H54 (cell line): ENCODE measurements around the gene SHB.

Experiments
- DNase-seq: peaks from one replicate; pipeline ENCODE4 v3.0.0; 2011; ENCODE audit warnings: low spot score, mixed read lengths; ENCODE audit not compliant: insufficient read length
- FAIRE-seq: peaks from 3 replicates; lab custom pipeline; 2011; peaks lifted over from hg19 to GRCh38; lab: Jason Lieb, UNC
- POLR2A ChIP-seq: IDR thresholded peaks from 2 replicates; pipeline ENCODE4 v1.6.1; 2011; ENCODE audit warnings: low read depth, mild to moderate bottlenecking, low read length

SHB gene

DNA sequence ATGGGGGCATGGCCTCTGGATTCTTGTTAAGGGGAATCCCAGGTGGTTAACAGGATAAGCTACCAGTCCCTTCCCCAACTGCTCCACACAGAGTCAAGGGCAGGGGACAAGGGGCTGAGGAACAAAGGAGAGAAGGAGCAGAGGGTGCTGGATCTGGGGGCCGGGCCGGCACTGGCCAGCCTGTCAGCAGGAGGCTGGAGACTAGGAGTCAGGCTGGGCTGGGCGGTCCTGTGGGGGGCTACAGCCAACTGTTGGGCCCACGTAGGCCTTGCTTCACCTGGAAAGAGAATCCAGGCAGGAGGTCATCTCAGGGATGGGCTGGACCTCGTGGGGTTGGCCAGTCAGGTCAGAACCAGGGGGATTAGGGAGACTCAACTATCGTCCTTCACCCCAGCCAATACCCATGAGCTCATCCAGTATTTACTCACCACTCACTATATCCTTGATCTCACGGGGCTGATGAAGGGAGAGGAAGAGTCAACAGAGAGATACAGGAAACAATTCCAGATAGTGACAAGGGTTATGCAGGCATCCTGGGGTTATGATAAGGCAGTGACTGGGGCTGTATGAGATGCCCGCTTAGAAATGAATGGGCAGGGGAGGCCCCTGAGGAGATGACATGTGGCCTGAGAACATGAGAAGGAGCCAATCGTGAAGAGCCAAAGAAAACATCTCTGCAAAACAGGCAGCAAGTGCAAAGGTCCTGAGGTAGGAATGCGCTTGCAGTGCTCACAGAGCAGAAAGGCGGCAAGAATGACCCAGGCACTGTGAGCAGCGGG is 117.2 kb downstream of the SHB start:
- no peak for TF ChIP-seq POLR2A
- FAIRE-seq = no peak
- no peak for DNase-seq

- FAIRE-seq (no peak), DNase-seq (no peak)
- no peak for TF ChIP-seq POLR2A
These were observed 118.5 kb downstream of the SHB start for GRCh38 chr9:37950561-37950960.

- TF ChIP-seq POLR2A = no peak
- no peak for FAIRE-seq
- no peak for DNase-seq
These were observed 119.5 kb downstream of the SHB start for GRCh38 chr9:37949576-37949975.

DNA sequence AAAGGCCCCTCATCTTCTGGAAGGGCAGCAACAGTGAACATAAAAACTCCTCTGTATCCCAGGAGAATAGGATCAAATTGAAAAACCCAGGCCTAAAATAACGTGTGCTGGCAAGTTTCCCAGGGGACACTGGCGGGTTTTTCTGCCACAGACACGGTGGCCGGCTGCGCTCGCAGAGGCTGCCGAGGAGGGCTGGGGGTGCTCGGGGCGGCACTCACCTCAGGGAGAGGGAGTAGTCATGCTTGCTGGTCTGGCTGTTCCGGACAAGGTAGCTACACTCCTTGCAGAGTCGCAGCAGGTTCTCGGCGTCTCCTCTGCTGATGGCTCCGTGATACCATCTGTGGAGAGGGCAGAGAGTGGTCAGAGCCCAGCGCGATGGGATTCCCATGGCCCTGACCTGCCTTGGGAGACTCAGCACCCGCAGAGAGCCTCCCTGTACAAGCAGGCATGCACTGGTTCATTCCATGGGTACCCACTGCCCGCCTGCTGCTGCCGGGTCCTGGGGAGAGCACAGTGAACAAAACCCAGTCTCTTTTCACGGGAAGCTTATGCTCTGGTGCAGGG is 120.5 kb downstream of the SHB start:
- no peak for TF ChIP-seq POLR2A
- DNase-seq = no peak
- no peak for FAIRE-seq

DNA sequence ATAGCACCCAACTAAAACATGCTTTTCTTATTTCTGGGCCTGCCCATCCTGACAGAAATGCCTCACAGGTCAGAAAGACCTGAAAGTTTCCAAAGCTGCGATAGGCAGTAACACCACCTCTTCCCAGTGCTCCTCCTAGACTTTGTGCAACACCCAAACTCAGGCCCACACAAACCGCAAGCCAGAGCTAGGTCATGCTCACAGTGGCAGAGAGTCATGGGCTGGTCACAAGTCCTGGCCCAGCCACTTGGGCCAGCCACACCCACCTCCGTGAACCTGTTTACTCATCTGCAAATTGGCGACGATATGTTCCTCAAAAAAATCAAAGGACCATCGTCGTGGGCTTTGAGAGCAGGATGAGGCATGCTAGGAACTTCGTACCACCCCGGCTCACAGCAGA is 121.0 kb downstream of the SHB start:
- no peak for FAIRE-seq
- TF ChIP-seq POLR2A = no peak
- DNase-seq = no peak

DNA sequence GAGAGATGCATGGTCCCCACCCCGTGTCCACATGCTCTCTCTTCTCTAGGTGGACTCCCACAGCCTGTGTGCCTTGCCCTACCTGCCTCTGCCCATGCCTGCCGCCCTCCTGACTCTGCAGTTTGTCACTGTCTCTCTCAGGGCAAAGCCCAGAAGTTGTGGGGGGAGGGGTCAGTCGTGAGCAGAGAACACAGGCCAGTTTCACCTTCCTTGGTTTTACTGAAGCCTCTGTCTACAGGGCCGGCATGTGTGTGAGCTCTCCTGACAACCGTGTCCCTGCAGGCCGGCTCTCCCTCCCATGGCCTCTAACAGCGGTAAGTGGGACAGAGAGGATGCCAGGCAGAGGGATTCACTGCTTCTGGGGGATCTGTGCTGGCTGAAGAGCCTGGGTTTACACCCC is 121.6 kb downstream of the SHB start:
- DNase-seq (no peak), FAIRE-seq (no peak)
- no peak for TF ChIP-seq POLR2A

DNA sequence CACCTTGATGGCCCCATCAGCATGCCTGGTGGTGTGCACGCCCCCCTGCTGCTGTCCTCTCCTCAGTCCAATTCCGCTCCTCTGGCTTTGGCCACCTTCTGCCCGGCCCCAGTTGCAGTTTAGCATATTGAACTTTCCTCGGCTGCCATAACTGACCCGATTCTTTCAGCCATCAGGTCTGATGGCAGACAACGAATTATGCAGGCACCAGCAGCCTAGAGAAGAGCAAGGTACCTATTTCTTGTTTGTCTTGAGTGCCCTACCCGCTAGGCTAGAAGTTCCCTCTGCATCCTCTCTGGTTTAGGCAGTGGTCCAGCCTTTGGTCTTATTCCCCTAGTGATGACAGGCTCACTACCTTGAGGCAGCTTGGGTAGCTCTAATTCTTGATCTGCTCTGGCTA is 122.1 kb downstream of the SHB start:
- DNase-seq (no peak), FAIRE-seq (no peak)
- TF ChIP-seq POLR2A = no peak

GRCh38 chr9:37946041-37946440 is 123.0 kb downstream of the SHB start:
- TF ChIP-seq POLR2A = no peak
- DNase-seq = no peak
- FAIRE-seq = no peak

DNA sequence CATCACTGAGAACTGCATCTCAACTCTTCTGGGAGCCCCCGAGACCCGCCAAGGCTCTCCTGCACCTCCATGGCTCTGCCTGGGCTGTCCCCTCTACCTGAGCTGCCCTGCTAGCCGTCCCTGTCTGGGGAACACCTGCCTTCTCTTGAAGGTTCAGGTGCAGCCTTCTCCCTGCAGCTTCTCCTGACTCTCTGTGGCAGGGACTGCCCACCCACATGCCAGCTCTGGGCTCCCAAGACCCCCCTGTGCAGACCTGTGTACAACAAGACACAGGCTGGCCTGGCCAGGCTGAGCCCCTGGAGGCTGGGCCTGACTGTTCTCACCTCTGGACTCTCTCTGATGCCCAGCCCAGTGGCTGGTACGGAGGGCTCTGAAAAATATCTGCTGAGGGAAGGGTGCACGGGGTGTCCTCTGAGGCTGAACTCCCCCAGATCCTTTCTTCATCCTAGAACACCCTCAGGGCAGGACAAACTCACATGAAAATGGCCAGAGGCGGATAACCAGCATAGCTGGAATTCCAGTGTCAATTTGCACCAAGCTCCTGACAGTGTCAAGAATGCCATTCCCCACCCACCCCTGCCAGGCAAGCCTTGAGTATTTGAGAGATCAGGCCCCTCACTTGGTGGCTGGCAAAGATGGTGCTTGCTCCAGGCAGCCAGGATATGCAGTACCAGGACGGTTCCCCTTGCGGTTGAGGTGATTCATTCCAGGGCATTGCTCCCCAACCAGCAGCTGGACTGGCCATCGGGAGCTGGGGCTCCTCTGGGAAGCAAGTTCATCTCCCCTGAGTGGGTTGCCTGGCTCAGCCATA is 124.2 kb downstream of the SHB start:
- peak; percentile 55 for DNase-seq
- no peak for TF ChIP-seq POLR2A
- FAIRE-seq = peak; percentile 58

- DNase-seq (no peak), FAIRE-seq (no peak)
- no peak for TF ChIP-seq POLR2A
These were observed 124.8 kb downstream of the SHB start for GRCh38 chr9:37944266-37944650.

DNA sequence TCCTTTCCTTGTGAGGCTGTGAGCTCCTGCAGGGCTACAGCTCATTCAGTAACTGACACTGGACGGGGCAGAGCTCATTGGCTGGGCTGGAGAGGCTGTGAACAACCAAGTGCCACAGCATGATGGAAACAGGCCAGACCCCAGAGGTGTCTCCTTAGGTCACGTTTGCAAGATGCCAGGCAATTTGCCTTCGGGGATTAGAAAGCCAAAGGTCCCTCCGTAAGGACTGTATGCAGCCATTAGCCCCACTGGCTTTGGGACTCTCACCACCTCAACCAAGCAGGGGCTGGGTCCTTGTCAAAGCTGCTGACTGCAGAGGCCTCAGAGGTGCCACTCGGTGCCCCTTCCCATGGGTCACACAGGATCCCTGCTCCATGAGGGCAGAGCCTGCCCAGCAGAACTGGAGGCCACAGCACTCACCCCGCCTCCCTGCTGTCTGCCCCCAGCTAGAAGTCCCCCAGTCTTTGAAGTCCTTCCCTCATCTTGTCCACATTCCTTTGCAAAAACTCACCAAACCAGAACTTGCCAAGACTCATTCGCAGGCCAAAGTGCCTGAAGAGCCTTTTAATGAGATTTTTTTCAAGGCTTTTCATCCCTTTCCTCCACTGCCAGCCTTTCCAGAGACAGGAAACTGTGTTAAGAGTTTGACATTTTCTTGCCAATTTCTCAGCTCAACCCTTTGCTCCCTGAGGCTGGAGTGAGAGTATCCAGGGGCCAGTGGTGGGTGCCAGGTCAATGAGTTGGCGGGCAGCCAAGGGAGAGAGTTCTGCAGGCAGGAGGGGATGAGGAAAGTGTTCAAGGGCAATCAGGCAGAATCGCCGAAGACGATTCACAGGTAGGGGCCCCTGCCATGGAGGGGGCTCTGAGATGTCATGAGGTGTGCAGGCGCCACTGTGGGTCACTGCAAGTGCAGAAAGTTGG is 125.4 kb downstream of the SHB start:
- TF ChIP-seq POLR2A = no peak
- peak; percentile 42 for DNase-seq
- FAIRE-seq = no peak

DNA sequence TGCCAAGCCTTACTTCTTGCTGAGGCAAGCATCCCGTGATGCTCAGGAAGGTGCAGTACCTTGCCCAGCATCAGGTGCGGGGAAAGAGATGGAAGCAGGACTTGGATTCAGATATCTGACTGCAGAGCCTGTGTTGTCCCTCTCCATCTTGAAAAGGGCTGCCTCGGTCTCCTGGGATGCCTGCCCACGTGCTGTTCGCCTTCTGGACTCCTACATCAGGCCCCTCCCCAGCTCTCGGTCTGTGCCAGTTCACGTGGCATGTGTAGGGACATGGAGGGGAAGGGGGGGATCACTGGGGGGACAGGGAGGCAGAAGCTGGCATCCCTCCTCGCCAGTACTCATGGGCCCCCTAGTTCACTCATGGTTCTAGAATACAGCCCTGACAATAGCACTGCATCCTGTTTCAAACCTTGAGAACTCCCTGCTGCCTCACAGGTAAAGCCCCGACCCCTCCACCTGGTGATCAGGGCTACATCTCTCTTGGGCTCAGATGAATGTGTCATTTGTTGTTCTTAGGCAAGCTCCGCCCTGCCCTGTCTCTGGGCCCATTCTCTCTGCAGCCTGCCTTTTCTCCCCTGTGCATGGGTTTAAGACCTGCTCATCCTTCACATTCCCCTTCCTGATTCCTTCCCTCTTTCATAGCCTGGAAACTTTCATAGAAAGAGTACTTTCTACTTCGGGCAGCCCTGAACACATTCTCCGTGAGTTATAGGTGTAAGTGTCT is 126.2 kb downstream of the SHB start:
- FAIRE-seq (no peak), DNase-seq (no peak)
- TF ChIP-seq POLR2A = no peak

GRCh38 chr9:37941253-37941652 is 127.8 kb downstream of the SHB start:
- FAIRE-seq (no peak), DNase-seq (no peak)
- TF ChIP-seq POLR2A = no peak
